Coronary artery (tissue), 2 donors: ENCODE measurements around the gene B4GAT1.
"Not testable (repeated sequence)": the region's sequence is repeated elsewhere in the genome, so short reads cannot be mapped to it uniquely, and the experiment has no call there.

ENCODE experiments used
- DNase-seq: peaks from one replicate; pipeline ENCODE4 v3.0.0-alpha.2; 2017; ENCODE audit warnings: low spot score
- H3K27ac ChIP-seq, 2 donors: fragments of 200-600 bp; sonication (generic); one replicate each; pipeline ENCODE4 v1.5.1; 2016 to 2019
- H3K4me3 ChIP-seq: fragments of 200-600 bp; sonication (generic); 2 replicates; pipeline ENCODE4 v1.5.1; 2016; ENCODE audit warnings: mild to moderate bottlenecking, moderate library complexity
- TF ChIP-seq, protein P1 (sequence below): fragments of 200-600 bp; sonication (generic); IDR thresholded peaks from one replicate; pipeline ENCODE4 v1.5.1; 2019; ENCODE audit warnings: antibody characterized with exemption

Gene B4GAT1

DNA sequence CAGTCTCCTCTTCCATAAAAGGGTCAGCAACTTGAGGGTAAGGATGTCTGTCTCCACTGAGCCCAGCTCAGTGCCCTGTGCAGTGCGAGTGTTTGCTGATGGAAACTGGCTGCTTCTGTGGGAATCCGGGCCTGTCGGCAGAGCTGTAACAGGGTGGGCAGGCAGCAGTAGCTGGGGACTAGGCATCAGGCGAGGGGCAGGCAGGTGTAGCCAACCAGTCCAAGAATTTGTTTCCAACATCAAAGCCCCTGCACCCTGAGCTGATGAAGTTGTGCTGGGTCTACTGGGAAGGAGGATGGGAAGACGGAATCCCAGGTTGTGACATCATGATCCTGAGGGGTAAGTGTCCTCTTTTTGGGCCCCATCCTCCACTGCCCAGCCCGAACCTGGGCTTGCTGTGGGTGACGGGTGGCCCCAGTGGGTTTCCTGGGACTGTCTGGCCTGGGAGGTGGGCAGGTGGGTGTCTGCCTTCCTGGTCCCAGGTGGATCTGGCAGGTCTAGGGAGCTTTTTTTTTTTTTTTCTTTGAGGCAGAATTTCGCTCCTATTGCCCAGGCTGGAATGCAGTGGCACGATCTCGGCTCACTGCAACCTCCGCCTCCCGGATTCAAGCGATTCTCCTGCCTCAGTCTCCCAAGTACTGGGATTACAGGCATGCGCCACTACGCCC, 13.1 kb upstream of the B4GAT1 start:
- TF ChIP-seq, protein P1, sequence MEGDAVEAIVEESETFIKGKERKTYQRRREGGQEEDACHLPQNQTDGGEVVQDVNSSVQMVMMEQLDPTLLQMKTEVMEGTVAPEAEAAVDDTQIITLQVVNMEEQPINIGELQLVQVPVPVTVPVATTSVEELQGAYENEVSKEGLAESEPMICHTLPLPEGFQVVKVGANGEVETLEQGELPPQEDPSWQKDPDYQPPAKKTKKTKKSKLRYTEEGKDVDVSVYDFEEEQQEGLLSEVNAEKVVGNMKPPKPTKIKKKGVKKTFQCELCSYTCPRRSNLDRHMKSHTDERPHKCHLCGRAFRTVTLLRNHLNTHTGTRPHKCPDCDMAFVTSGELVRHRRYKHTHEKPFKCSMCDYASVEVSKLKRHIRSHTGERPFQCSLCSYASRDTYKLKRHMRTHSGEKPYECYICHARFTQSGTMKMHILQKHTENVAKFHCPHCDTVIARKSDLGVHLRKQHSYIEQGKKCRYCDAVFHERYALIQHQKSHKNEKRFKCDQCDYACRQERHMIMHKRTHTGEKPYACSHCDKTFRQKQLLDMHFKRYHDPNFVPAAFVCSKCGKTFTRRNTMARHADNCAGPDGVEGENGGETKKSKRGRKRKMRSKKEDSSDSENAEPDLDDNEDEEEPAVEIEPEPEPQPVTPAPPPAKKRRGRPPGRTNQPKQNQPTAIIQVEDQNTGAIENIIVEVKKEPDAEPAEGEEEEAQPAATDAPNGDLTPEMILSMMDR, result no peak

DNA sequence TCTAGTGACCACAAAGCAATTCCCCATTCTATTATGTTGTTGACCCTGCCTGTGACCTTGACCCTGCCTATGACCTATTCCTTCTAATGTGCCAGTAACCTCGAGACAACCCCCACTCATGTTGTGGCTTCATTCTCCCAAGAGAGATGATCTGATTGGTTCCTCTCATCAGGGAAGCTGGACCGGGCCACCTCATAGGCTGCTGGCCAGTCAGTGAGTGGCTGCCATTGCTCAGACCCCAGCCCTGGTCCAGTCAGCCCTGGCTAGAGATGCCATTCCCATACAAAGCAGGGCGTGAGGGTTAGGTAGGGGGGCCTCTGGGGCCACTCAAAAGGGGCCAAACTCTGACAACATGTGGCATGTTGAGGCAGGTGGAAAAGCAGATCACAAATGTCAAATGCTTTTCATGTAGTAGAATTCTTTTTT, 12.2 kb upstream of the B4GAT1 start:
- TF ChIP-seq, protein P1, result no peak
- no peak for DNase-seq

More for the DNA sequence above, 13.1 kb upstream of the B4GAT1 start:
- no peak for DNase-seq
- Histone ChIP-seq H3K4me3 (no peak overlapping the region), H3K27ac (no peak overlapping the region)

DNA sequence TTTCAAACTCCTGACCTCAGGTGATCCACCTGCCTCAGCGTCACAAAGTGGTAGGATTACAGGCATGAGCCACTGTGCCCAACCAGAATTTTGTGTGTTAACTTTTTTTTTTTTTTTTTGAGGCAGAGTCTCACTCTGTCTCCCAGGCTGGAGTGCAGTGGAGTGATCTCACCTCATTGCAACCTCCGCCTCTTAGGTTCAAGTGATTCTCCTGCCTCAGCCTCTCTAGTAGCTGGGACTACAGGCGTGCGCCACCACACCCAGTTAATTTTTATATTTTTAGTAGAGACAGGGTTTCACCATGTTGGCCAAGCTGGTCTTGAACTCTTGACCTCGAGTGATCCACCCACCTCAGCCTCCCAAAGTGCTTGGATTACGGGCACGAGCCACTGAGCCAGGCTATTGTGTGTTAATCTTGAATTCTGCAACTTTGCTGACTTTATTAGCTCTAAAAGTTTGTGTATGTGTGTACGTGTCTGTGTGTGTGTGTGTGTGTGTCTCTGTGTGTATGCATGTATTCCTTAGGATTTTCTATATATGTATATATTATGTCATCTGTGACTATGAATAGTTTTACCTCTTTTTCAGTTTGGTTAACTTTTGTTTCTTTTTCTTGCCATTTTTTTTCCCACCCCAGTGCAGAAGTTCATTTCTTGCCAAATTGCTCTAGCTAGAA, 3.3 kb upstream of the B4GAT1 start:
- DNase-seq, H3K4me3 ChIP-seq, H3K27ac ChIP-seq: not testable (repeated sequence)

More for the DNA sequence above, 12.2 kb upstream of the B4GAT1 start:
- no peak overlapping the region for H3K4me3 ChIP-seq
- no peak overlapping the region for H3K27ac ChIP-seq

DNA sequence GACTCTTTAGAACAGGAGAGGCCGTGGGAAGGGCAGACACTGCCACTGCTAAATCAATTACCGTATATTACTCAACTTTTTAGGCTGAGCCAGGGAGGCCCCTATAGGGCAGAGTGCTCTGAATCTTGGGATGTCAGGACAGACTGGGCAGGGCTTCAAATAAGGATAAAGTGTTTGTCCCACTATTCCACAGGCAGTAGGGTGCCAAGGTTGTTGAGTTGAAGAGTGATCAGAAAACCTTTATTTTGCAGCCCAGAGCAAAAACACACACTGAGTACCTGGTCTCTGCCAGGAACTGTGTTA, 1.6 kb upstream of the B4GAT1 start:
- TF ChIP-seq, protein P1, result no peak
- no peak overlapping the region for H3K4me3 ChIP-seq
- H3K27ac ChIP-seq, result no peak overlapping the region
- DNase-seq, result no peak

DNA sequence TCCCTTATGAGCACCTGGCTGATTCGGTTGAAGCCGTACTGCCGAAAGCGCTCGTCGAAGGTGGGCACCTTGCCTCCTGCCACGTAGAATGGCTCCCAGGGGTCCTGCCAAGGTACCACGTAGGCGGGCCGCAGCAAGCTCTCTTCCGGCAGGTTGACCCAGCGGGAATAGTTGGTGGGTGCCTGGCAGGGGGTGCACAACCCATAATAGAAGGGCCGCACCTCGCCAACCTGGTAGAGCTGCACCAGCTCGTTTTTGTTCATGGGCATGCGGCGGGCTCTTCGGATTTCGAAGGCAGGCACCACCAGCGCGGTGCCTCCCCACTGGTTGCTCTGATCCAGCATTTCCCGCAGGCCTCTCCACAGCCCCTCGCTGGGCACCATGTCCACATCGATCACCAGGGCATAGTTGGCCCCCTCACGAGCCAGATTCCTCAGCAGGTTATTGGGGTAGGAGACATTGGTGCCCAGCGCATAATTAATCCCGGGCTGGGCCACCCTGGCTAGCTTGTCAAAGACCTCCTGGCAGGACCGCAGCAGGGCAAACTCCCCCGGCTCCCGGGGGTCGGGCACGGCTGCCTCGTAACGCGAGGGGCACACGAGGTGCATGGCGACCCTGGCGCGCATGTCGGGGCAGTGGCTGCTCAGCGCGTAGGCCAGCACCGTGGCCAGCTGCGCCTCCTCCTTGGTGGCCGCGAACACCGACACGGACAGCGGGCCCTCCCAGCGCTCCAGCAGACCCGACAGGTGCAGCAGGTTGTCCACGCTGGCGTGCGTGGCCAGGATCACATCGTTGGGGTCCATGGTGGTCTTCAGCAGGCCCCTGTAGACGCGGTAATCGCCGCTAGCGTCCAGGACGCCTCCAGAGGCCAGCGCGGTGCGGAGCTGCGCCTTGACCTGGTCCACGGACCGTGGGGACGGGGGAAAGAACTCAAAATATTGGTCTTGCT, 679 bp downstream of the B4GAT1 start:
- peak overlapping the region; percentile 59 to 96 for H3K27ac ChIP-seq
- DNase-seq, result no peak
- TF ChIP-seq, protein P1, result no peak

DNA sequence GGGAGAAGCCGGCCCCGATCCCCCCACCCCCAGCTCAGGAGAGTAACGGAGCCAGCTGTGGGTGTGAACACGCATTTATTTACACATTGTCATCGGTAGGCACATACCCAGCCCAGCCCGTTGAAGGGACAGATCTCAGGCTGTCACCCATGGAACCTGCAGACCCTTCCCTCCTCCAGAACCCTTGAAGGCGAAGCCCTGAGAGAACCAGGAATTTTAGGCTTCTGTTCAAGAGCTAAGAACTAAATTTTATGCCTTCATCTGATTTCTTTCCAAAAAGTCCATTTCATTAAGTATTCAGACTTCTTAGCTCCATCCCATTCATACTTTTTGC, 2.1 kb downstream of the B4GAT1 start:
- Histone ChIP-seq H3K4me3 (peak overlapping the region; percentile 100), H3K27ac (peak overlapping the region; percentile 32 to 96)
- TF ChIP-seq, protein P1, result no peak
- no peak for DNase-seq

More for the DNA sequence above, 679 bp downstream of the B4GAT1 start:
- H3K4me3 ChIP-seq, result peak overlapping the region; percentile 100

DNA sequence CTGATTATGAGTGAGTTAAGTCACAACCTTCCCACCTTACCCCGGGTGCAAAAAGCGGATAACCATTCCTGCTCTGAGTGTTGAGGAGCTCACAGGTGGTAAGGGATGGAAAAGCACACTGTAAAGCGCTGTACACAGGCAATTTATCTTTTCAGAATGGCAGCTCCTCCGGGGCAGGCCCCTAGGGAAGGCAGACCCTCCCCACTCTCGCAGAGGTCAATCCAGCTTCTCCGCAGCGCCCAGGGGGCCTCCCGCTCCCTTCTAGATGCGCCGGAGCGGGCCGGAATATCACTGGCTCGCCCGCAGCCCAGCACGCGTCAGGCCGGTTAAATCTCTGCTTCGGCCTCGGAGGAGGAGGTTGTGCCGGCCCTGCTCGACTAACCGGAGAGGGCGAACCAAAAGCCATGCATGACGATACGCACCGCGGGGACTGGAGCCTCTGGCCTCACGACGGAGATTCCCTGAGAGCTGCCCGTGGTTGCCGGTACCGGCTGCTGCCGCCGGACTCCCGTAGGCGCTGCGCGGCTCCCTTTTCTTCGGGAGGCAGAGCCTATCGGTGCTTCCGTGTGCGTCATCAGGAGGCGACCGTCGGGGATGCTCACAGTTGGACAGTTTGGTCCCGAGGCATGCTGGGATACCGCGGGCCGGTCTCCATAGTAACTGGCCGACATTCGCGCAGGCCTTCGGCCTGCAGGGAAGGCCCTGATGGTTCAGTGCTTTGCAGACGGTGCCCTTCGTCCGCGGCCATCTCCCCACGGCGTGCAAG, 2.7 kb downstream of the B4GAT1 start, which contains the start of gene BRMS1:
BRMS1 (minus strand) TSS at position 555 of the 766 bp plus-strand sequence. CDS start 2,870 bp downstream, outside the sequence.
- H3K27ac ChIP-seq, result peak within 1 kb of the TSS; percentile 32 to 96
- DNase-seq, result peak; percentile 98
- TF ChIP-seq, protein P1, result no peak
- H3K4me3 ChIP-seq, result peak within 1 kb of the TSS; percentile 100
